Measurements from ENCODE around the gene TIMM13. TPM values are rescaled to one million over a fixed set of nuclear protein-coding genes. Genes with fewer than 3 reads are reported as not detected.

Gene TIMM13
- total and polyA plus RNA-seq, 9 of the 15 experiments (the other 6 are each of a cell fraction or from before 2014, with no cell fraction given), result 17.6 to 215 (median 71.8) TPM

DNA sequence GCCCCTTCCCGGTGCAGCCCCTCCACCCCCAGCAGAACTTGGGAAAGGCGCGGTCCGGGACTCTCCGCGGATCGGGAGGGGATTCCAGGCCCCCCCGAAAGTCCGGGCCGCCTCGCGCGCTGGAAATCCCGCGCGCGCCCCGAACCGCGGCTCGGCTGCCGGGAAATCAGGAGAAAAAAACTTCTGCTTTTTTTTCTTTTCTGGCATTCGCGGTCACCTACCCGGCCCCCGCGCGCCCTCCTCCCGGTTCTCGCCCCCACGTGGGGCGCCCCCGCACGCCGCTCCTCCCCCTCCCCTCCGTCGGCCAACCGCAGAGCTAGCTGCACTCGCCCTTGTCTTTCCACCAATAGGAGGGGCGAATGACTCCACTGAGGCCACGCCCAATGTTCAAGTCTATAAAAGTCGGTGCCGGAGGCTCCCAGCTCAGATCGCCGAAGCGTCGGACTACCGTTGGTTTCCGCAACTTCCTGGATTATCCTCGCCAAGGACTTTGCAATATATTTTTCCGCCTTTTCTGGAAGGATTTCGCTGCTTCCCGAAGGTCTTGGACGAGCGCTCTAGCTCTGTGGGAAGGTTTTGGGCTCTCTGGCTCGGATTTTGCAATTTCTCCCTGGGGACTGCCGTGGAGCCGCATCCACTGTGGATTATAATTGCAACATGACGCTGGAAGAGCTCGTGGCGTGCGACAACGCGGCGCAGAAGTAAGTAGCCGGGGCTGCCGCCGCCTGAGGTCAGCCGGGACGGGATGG, 48.5 kb upstream of the TIMM13 start, which contains the start of gene GADD45B (continued):
- TF ChIP-seq MTA2 (IDR thresholded peaks at IDR 0.05; ENCODE audit: low read depth) (no peak), SRSF1 (IDR thresholded peaks at IDR 0.05; ENCODE audit: low read depth, low read length) (no peak), ZNF175 (CRISPR knock-in tag; IDR thresholded peaks at IDR 0.05; ENCODE audit: low read depth) (no peak), KLF1 (tag; IDR thresholded peaks at IDR 0.05) (no peak), KAT8 (IDR thresholded peaks at IDR 0.05; ENCODE audit: low read depth) (no peak), SOX6 (IDR thresholded peaks at IDR 0.05) (peak; percentile 47; the same call in 1 of the 2 replicates), TSC22D4 (tag; IDR thresholded peaks at IDR 0.05) (no peak), ETV1 (tag; conservative IDR thresholded peaks at IDR 0.05; ENCODE audit: low read depth) (peak; percentile 53; the same call in 1 of the 2 replicates), CREM (IDR thresholded peaks at IDR 0.05; ENCODE audit: low read depth) (peak; percentile 56), POU5F1 (IDR thresholded peaks at IDR 0.05; ENCODE audit: borderline replicate concordance, low read depth, low read length, partially characterized antibody) (no peak), SRSF9 (IDR thresholded peaks at IDR 0.05; ENCODE audit: borderline replicate concordance, low read depth, low read length) (no peak), PHB (CRISPR knock-in tag; IDR thresholded peaks at IDR 0.05) (no peak), GABPB2 (CRISPR knock-in tag; conservative IDR thresholded peaks at IDR 0.05) (no peak), ZNF384 (IDR thresholded peaks at IDR 0.05; ENCODE audit: low read depth, low read length) (peak; percentile 92)
- TF ChIP-seq, protein P1, sequence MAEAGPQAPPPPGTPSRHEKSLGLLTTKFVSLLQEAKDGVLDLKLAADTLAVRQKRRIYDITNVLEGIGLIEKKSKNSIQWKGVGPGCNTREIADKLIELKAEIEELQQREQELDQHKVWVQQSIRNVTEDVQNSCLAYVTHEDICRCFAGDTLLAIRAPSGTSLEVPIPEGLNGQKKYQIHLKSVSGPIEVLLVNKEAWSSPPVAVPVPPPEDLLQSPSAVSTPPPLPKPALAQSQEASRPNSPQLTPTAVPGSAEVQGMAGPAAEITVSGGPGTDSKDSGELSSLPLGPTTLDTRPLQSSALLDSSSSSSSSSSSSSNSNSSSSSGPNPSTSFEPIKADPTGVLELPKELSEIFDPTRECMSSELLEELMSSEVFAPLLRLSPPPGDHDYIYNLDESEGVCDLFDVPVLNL (CRISPR knock-in tag; IDR thresholded peaks at IDR 0.05; ENCODE audit: low read depth), result no peak
- TF ChIP-seq, protein P2, sequence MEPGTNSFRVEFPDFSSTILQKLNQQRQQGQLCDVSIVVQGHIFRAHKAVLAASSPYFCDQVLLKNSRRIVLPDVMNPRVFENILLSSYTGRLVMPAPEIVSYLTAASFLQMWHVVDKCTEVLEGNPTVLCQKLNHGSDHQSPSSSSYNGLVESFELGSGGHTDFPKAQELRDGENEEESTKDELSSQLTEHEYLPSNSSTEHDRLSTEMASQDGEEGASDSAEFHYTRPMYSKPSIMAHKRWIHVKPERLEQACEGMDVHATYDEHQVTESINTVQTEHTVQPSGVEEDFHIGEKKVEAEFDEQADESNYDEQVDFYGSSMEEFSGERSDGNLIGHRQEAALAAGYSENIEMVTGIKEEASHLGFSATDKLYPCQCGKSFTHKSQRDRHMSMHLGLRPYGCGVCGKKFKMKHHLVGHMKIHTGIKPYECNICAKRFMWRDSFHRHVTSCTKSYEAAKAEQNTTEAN (CRISPR knock-in tag; IDR thresholded peaks at IDR 0.05), result no peak
- TF ChIP-seq, protein P3, sequence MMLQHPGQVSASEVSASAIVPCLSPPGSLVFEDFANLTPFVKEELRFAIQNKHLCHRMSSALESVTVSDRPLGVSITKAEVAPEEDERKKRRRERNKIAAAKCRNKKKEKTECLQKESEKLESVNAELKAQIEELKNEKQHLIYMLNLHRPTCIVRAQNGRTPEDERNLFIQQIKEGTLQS (IDR thresholded peaks at IDR 0.05), result no peak
- TF ChIP-seq, protein P3 (CRISPR knock-in tag; conservative IDR thresholded peaks at IDR 0.05), result peak; percentile 76
- TF ChIP-seq, protein P4, sequence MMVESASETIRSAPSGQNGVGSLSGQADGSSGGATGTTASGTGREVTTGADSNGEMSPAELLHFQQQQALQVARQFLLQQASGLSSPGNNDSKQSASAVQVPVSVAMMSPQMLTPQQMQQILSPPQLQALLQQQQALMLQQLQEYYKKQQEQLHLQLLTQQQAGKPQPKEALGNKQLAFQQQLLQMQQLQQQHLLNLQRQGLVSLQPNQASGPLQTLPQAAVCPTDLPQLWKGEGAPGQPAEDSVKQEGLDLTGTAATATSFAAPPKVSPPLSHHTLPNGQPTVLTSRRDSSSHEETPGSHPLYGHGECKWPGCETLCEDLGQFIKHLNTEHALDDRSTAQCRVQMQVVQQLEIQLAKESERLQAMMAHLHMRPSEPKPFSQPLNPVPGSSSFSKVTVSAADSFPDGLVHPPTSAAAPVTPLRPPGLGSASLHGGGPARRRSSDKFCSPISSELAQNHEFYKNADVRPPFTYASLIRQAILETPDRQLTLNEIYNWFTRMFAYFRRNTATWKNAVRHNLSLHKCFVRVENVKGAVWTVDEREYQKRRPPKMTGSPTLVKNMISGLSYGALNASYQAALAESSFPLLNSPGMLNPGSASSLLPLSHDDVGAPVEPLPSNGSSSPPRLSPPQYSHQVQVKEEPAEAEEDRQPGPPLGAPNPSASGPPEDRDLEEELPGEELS (CRISPR knock-in tag; IDR thresholded peaks at IDR 0.05; ENCODE audit: borderline replicate concordance), result no peak
- TF ChIP-seq, protein P5, sequence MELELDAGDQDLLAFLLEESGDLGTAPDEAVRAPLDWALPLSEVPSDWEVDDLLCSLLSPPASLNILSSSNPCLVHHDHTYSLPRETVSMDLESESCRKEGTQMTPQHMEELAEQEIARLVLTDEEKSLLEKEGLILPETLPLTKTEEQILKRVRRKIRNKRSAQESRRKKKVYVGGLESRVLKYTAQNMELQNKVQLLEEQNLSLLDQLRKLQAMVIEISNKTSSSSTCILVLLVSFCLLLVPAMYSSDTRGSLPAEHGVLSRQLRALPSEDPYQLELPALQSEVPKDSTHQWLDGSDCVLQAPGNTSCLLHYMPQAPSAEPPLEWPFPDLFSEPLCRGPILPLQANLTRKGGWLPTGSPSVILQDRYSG (tag; conservative IDR thresholded peaks at IDR 0.05; ENCODE audit: low read depth), result no peak
- TF ChIP-seq, protein P6, sequence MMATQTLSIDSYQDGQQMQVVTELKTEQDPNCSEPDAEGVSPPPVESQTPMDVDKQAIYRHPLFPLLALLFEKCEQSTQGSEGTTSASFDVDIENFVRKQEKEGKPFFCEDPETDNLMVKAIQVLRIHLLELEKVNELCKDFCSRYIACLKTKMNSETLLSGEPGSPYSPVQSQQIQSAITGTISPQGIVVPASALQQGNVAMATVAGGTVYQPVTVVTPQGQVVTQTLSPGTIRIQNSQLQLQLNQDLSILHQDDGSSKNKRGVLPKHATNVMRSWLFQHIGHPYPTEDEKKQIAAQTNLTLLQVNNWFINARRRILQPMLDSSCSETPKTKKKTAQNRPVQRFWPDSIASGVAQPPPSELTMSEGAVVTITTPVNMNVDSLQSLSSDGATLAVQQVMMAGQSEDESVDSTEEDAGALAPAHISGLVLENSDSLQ (IDR thresholded peaks at IDR 0.05), result no peak

All from K562 (cell line).